ENCODE measurements around the gene CITED4.

The CITED4 gene

DNA sequence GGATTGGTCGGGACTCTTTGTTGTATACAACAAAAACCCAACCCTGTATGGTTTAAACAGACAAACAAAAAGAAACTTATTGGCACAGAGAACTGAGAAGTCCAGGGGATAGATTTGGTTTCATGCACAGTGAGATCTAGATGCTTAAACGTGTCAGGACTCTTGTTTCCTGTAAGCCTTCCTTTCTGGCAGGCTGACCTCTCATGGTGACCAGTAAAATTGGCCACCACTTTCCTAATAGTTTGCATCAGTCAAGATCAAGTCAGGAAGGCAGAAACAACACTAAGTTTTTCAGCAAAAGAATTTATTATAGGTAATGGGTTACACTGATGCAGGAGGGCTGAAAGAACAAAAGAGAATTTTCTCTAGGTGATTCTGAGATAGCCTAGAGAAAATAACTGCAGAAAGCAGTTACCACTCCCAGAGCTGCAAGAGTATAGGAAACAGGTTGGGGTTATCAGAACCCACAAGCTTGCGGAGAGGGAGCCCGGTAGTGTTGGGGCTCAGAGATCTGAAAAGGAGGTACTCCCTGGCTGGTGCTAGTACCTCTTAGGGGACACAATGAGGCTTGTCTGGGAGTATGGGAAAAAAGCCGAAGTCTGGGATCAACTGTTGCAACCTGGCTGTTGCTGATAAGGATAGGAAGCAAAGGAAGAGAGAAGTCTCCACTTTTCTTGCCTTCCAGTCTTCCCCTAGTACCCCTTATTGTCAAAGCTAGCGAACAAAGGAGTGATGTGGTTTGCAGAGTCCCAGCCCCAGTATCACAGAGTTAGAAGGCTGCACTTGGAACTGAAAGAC is 21.4 kb downstream of the CITED4 start:
- TF ChIP-seq FOXM1 (IDR thresholded peaks at IDR 0.05; ENCODE audit: borderline replicate concordance, low read depth) (no peak), YY1 (IDR thresholded peaks at IDR 0.05; ENCODE audit: low read depth) (no peak), USF1 (IDR thresholded peaks at IDR 0.05) (no peak), ZBTB7A (IDR thresholded peaks at IDR 0.05; ENCODE audit: low read depth) (no peak), CREB1 (IDR thresholded peaks at IDR 0.05; ENCODE audit: low read depth) (no peak), NFIC (IDR thresholded peaks at IDR 0.05) (no peak)

DNA sequence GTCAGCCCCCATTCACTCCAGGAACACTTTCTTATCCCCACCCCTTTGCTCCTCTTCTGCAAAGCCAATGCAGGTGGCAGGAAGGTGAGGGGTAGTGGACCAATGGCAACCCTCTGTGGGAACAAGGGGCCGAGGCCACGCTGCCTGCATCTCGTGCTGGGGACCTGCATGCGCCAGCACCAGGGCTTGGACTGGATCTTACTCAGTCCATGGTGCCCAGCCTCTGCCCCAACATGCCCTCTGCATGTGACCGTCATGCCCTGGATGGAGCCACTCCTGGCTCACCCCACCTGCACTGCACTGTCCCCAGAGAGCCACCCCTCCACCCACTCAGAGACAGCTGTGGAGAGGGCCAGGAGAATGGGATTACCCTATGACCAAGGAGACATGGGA is 22.2 kb downstream of the CITED4 start:
- TF ChIP-seq NFIC (IDR thresholded peaks at IDR 0.05) = no peak
- TF ChIP-seq EP300 (IDR thresholded peaks at IDR 0.05; ENCODE audit: borderline replicate concordance) = no peak
- no peak for TF ChIP-seq TAF1 (IDR thresholded peaks at IDR 0.05; ENCODE audit: low read depth)
- no peak for TF ChIP-seq FOXM1 (IDR thresholded peaks at IDR 0.05; ENCODE audit: borderline replicate concordance, low read depth)
- TF ChIP-seq, protein P1, sequence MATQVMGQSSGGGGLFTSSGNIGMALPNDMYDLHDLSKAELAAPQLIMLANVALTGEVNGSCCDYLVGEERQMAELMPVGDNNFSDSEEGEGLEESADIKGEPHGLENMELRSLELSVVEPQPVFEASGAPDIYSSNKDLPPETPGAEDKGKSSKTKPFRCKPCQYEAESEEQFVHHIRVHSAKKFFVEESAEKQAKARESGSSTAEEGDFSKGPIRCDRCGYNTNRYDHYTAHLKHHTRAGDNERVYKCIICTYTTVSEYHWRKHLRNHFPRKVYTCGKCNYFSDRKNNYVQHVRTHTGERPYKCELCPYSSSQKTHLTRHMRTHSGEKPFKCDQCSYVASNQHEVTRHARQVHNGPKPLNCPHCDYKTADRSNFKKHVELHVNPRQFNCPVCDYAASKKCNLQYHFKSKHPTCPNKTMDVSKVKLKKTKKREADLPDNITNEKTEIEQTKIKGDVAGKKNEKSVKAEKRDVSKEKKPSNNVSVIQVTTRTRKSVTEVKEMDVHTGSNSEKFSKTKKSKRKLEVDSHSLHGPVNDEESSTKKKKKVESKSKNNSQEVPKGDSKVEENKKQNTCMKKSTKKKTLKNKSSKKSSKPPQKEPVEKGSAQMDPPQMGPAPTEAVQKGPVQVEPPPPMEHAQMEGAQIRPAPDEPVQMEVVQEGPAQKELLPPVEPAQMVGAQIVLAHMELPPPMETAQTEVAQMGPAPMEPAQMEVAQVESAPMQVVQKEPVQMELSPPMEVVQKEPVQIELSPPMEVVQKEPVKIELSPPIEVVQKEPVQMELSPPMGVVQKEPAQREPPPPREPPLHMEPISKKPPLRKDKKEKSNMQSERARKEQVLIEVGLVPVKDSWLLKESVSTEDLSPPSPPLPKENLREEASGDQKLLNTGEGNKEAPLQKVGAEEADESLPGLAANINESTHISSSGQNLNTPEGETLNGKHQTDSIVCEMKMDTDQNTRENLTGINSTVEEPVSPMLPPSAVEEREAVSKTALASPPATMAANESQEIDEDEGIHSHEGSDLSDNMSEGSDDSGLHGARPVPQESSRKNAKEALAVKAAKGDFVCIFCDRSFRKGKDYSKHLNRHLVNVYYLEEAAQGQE (IDR thresholded peaks at IDR 0.05; ENCODE audit: low read depth) = no peak
- TF ChIP-seq CEBPB (IDR thresholded peaks at IDR 0.05) = no peak
- TF ChIP-seq TCF12 (IDR thresholded peaks at IDR 0.05; ENCODE audit: low read depth) = no peak
- no peak for TF ChIP-seq ZBTB7A (IDR thresholded peaks at IDR 0.05; ENCODE audit: low read depth)
- TF ChIP-seq YY1 (IDR thresholded peaks at IDR 0.05; ENCODE audit: low read depth) = no peak
- no peak for TF ChIP-seq EGR1 (IDR thresholded peaks at IDR 0.05)
- no peak for TF ChIP-seq TEAD4 (IDR thresholded peaks at IDR 0.05)
- TF ChIP-seq RAD21 (IDR thresholded peaks at IDR 0.05; ENCODE audit: low read depth) = no peak
- no peak for TF ChIP-seq CREB1 (IDR thresholded peaks at IDR 0.05; ENCODE audit: low read depth)
- no peak for TF ChIP-seq MAX (IDR thresholded peaks at IDR 0.05)
- no peak for TF ChIP-seq USF1 (IDR thresholded peaks at IDR 0.05)

- TF ChIP-seq ZBTB7A (IDR thresholded peaks at IDR 0.05; ENCODE audit: low read depth) (no peak), CREB1 (IDR thresholded peaks at IDR 0.05; ENCODE audit: low read depth) (no peak), TEAD4 (IDR thresholded peaks at IDR 0.05) (no peak), CEBPB (IDR thresholded peaks at IDR 0.05) (no peak), RAD21 (IDR thresholded peaks at IDR 0.05; ENCODE audit: low read depth) (no peak), FOXM1 (IDR thresholded peaks at IDR 0.05; ENCODE audit: borderline replicate concordance, low read depth) (no peak), TAF1 (IDR thresholded peaks at IDR 0.05; ENCODE audit: low read depth) (no peak), USF1 (IDR thresholded peaks at IDR 0.05) (no peak), NFIC (IDR thresholded peaks at IDR 0.05) (no peak), EP300 (IDR thresholded peaks at IDR 0.05; ENCODE audit: borderline replicate concordance) (no peak), TCF12 (IDR thresholded peaks at IDR 0.05; ENCODE audit: low read depth) (no peak), EGR1 (IDR thresholded peaks at IDR 0.05) (no peak), MAX (IDR thresholded peaks at IDR 0.05) (no peak), YY1 (IDR thresholded peaks at IDR 0.05; ENCODE audit: low read depth) (no peak)
- TF ChIP-seq, protein P1 (IDR thresholded peaks at IDR 0.05; ENCODE audit: low read depth) = no peak
These were observed 22.9 kb downstream of the CITED4 start for GRCh38 chr1:40838980-40839942.

DNA sequence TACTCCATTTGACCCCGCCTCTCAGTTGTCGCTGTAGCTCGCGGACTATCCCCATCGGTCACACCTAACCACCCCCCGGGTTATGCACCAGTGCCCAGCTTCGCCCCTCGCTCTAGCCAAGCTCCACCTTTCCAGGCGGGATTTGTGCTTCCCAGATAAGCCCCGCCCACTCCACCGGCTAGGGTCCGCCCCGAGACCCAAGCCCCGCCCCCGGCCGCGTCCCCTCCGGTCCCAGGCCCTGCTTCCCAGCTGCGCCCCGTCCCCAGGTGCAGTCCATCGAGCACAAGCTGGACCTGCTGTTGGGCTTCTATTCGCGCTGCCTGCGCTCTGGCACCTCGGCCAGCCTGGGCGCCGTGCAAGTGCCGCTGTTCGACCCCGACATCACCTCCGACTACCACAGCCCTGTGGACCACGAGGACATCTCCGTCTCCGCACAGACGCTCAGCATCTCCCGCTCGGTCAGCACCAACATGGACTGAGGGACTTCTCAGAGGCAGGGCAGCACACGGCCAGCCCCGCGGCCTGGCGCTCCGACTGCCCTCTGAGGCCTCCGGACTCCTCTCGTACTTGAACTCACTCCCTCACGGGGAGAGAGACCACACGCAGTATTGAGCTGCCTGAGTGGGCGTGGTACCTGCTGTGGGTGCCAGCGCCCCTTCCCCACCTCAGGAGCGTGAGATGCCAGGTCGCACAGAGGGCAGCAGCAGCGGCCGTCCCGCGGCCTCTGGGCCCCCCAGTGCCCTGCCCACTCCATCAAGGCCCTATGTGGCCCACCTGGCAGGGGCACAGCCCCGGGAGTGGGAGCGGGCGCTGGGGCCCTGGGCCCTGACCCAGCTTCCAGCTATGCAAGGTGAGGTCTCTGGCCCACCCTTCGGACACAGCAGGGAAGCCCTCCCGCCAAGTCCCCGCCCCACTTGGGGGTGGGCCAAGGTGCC is 23.9 kb downstream of the CITED4 start:
- TF ChIP-seq TCF12 (IDR thresholded peaks at IDR 0.05; ENCODE audit: low read depth) = no peak
- TF ChIP-seq, protein P1 (IDR thresholded peaks at IDR 0.05; ENCODE audit: low read depth) = no peak
- no peak for TF ChIP-seq FOXM1 (IDR thresholded peaks at IDR 0.05; ENCODE audit: borderline replicate concordance, low read depth)
- no peak for TF ChIP-seq CEBPB (IDR thresholded peaks at IDR 0.05)
- TF ChIP-seq MAX (IDR thresholded peaks at IDR 0.05) = no peak
- TF ChIP-seq RAD21 (IDR thresholded peaks at IDR 0.05; ENCODE audit: low read depth) = no peak
- no peak for TF ChIP-seq EP300 (IDR thresholded peaks at IDR 0.05; ENCODE audit: borderline replicate concordance)

All from Ishikawa (cell line).